BJ (cell line): Measurements from ENCODE around the gene WTAP. TPM values are rescaled to one million over a fixed set of nuclear protein-coding genes. Genes with fewer than 3 reads are reported as not detected.
"Not testable (repeated sequence)": the region's sequence is repeated elsewhere in the genome, so short reads cannot be mapped to it uniquely, and the experiment has no call there.

ENCODE experiments used
- CTCF ChIA-PET: fragments of 350-600 bp; formaldehyde crosslinking; extraction: SDS; loops from one replicate; lab custom pipeline; 2021; ENCODE audit warnings: antibody characterized with exemption, inconsistent platforms; lab: Yijun Ruan, JAX
- POLR2A ChIA-PET: fragments of 300-600 bp; sonication (Branson Sonifier 250); formaldehyde crosslinking; extraction: SDS; loops from one replicate; lab custom pipeline; 2021; ENCODE audit warnings: antibody characterized with exemption; lab: Charles Lee
- DNase-seq: peaks from one replicate; pipeline ENCODE4 v3.0.0-alpha.2; 2011; ENCODE audit warnings: low read depth
- H3K27me3 ChIP-seq: 2 replicates; pipeline ENCODE4 v1.6.0; 2011; ENCODE audit warnings: low read length; ENCODE audit not compliant: control insufficient read depth, insufficient read depth
- H3K36me3 ChIP-seq: 2 replicates; pipeline ENCODE4 v1.5.1; 2011; ENCODE audit warnings: low read length; ENCODE audit not compliant: control insufficient read depth, insufficient read depth
- H3K4me3 ChIP-seq: 2 replicates; pipeline ENCODE4 v1.5.1; 2011; ENCODE audit warnings: low read depth, mild to moderate bottlenecking, control low read depth, low read length
- polyA plus RNA-seq: library from polyadenylated mRNA; depleted of rRNA; stranded (reverse); fragments of >200 nt; gene quantifications from 2 replicates; pipeline ENCODE4 v1.2.3, GENCODE V29; 2011
- TF ChIP-seq, protein P1 (sequence below): IDR thresholded peaks from 2 replicates; pipeline ENCODE4 v1.5.1; 2011; ENCODE audit warnings: low read depth, mild to moderate bottlenecking, control low read depth, inconsistent platforms, low read length, moderate library complexity; ENCODE audit not compliant: insufficient read depth

WTAP gene
- polyA plus RNA-seq, 1 experiment, result 10.0 TPM

DNA sequence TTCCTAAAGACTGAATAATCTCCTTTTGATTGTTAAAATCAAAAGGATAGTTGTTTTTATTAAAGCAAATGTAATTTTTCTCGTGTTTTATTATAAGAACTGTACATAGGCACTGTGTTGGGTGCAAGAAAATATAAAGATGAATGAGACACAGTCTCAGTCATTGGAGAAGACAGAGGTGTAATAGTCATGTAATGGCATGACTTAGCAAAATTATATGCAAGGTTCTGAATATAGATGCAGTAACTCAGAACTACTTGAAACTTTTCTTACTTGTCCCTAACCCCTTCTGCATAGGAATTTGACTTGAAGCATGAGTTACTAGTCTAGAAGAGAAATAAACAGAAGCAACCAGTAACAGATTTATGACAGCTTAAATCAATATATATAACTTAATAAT lies 14.9 kb downstream of the WTAP start:
- TF ChIP-seq, protein P1, sequence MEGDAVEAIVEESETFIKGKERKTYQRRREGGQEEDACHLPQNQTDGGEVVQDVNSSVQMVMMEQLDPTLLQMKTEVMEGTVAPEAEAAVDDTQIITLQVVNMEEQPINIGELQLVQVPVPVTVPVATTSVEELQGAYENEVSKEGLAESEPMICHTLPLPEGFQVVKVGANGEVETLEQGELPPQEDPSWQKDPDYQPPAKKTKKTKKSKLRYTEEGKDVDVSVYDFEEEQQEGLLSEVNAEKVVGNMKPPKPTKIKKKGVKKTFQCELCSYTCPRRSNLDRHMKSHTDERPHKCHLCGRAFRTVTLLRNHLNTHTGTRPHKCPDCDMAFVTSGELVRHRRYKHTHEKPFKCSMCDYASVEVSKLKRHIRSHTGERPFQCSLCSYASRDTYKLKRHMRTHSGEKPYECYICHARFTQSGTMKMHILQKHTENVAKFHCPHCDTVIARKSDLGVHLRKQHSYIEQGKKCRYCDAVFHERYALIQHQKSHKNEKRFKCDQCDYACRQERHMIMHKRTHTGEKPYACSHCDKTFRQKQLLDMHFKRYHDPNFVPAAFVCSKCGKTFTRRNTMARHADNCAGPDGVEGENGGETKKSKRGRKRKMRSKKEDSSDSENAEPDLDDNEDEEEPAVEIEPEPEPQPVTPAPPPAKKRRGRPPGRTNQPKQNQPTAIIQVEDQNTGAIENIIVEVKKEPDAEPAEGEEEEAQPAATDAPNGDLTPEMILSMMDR, result no peak
- Histone ChIP-seq H3K36me3 (peaks cover 7% of the 10 kb centered on the region), H3K4me3 (no peak overlapping the region), H3K27me3 (no peaks in the 10 kb centered on the region)
- ChIA-PET CTCF (no interaction called here), POLR2A (no interaction called here)
- DNase-seq, result no peak

GRCh38 chr6:159745081-159745480 lies 17.8 kb downstream of the WTAP start:
- ChIA-PET CTCF (no interaction called here), POLR2A (no interaction called here)
- TF ChIP-seq, protein P1, result no peak
- Histone ChIP-seq H3K36me3 (peaks cover 10% of the 10 kb centered on the region), H3K27me3 (no peaks in the 10 kb centered on the region), H3K4me3 (no peak overlapping the region)
- DNase-seq, result no peak

GRCh38 chr6:159746759-159747158 lies 19.5 kb downstream of the WTAP start:
- no peak overlapping the region for H3K4me3 ChIP-seq
- no peaks in the 10 kb centered on the region for H3K27me3 ChIP-seq
- TF ChIP-seq, protein P1, result no peak
- CTCF ChIA-PET, result interaction anchor here (1.5 kb wide), 1 partner anchor 12 kb away, joined by 5 read pairs; no protein-coding TSS in a partner anchor
- POLR2A ChIA-PET, result no interaction called here
- no peak for DNase-seq
- peaks cover 14% of the 10 kb centered on the region for H3K36me3 ChIP-seq

- CTCF ChIA-PET, result interaction anchor here (1.5 kb wide), 1 partner anchor 11 kb away, joined by 5 read pairs; no protein-coding TSS in a partner anchor
- DNase-seq, result not testable (repeated sequence)
Measured at GRCh38 chr6:159748127-159748526, 20.8 kb downstream of the WTAP start.

GRCh38 chr6:159751448-159751847 lies 24.1 kb downstream of the WTAP start:
- DNase-seq, result no peak
- Histone ChIP-seq H3K27me3 (no peaks in the 10 kb centered on the region), H3K36me3 (peaks cover 13% of the 10 kb centered on the region), H3K4me3 (no peak overlapping the region)
- TF ChIP-seq, protein P1, result no peak
- ChIA-PET CTCF (interaction anchor here (0.7 to 1.5 kb wide), 2 partner anchors 9 to 1357 kb away, joined by 3 read pairs; no protein-coding TSS in a partner anchor), POLR2A (no interaction called here)

More at GRCh38 chr6:159748127-159748526, 20.8 kb downstream of the WTAP start:
- H3K36me3 ChIP-seq, result peaks cover 15% of the 10 kb centered on the region
- POLR2A ChIA-PET, H3K4me3 ChIP-seq, H3K27me3 ChIP-seq: not testable (repeated sequence)
